HepG2 (cell line): Measurements from ENCODE around the gene TMCO4. TPM values are rescaled to one million over a fixed set of nuclear protein-coding genes. Genes with fewer than 3 reads are reported as not detected.

ENCODE experiments used
- ARID2 ChIP-seq: sonication (generic); formaldehyde crosslinking; IDR thresholded peaks from 2 replicates; pipeline ENCODE4 v1.8.1; 2022; ENCODE audit warnings: mild to moderate bottlenecking, missing genetic modification reagents, borderline replicate concordance
- DNMT3B ChIP-seq: conservative IDR thresholded peaks from 2 replicates; pipeline ENCODE4 v1.6.1; 2016; ENCODE audit warnings: missing biosample characterization, control low read depth
- ELF1 ChIP-seq: sonication (generic); formaldehyde crosslinking; IDR thresholded peaks from 2 replicates; pipeline ENCODE4 v1.4.0; 2020; ENCODE audit warnings: missing genetic modification reagents
- FOSL2 ChIP-seq: sonication (generic); formaldehyde crosslinking; IDR thresholded peaks from 2 replicates; pipeline ENCODE4 v1.4.0; 2020; ENCODE audit warnings: missing genetic modification reagents
- SNRNP70 ChIP-seq: fragments of 200-400 bp; formaldehyde crosslinking; IDR thresholded peaks from 2 replicates; pipeline ENCODE4 v1.6.1; 2017; ENCODE audit warnings: mild to moderate bottlenecking, low read depth, low read length, moderate library complexity
- SP140L ChIP-seq: sonication (generic); formaldehyde crosslinking; IDR thresholded peaks from 2 replicates; pipeline ENCODE4 v1.4.0; 2020; ENCODE audit warnings: missing genetic modification reagents, borderline replicate concordance
- SPEN ChIP-seq: sonication (generic); formaldehyde crosslinking; IDR thresholded peaks from 2 replicates; pipeline ENCODE4 v1.5.1; 2020; ENCODE audit warnings: low read depth, mild to moderate bottlenecking, missing genetic modification reagents
- TEAD2 ChIP-seq: sonication (generic); formaldehyde crosslinking; IDR thresholded peaks from 2 replicates; pipeline ENCODE4 v1.9.0; 2021; ENCODE audit warnings: missing genetic modification reagents
- TGIF2 ChIP-seq: IDR thresholded peaks from 2 replicates; pipeline ENCODE4 v1.6.1; 2016; ENCODE audit warnings: control low read depth, missing compliant biosample characterization
- ZFP41 ChIP-seq: sonication (generic); formaldehyde crosslinking; IDR thresholded peaks from 2 replicates; pipeline ENCODE4 v1.4.0; 2020; ENCODE audit warnings: mild to moderate bottlenecking, missing genetic modification reagents, borderline replicate concordance
- ZNF326 ChIP-seq: sonication (generic); formaldehyde crosslinking; IDR thresholded peaks from 2 replicates; pipeline ENCODE4 v1.4.0; 2020; ENCODE audit warnings: missing genetic modification reagents, borderline replicate concordance
- ZNF605 ChIP-seq: sonication (generic); formaldehyde crosslinking; IDR thresholded peaks from 2 replicates; pipeline ENCODE4 v1.8.0; 2022; ENCODE audit warnings: mild to moderate bottlenecking, missing genetic modification reagents
- ZNF672 ChIP-seq: sonication (generic); formaldehyde crosslinking; IDR thresholded peaks from 2 replicates; pipeline ENCODE4 v1.8.1; 2022; ENCODE audit warnings: missing genetic modification reagents
- ZNF687 ChIP-seq: sonication (generic); formaldehyde crosslinking; IDR thresholded peaks from 2 replicates; pipeline ENCODE4 v1.5.1; 2020; ENCODE audit warnings: mild to moderate bottlenecking, missing genetic modification reagents, moderate library complexity
- ZNF768 ChIP-seq: sonication (generic); formaldehyde crosslinking; IDR thresholded peaks from 2 replicates; pipeline ENCODE4 v1.4.0; 2020; ENCODE audit warnings: missing genetic modification reagents
- polyA plus RNA-seq, 8 experiments: library from polyadenylated mRNA; depleted of rRNA in 3 of 8; stranded (reverse) in 7 of 8; unstranded in 1 of 8; fragments of >200 nt; fragmentation: Illumina TruSeq in 4 of 8; extraction: Trizol in 4 of 8; gene quantifications; 2 replicates each; pipeline versions ENCODE4 v1.2.1 to v1.2.3, GENCODE V29; 2011 to 2016; ENCODE audit warnings: low read depth in 4 of 8, missing spikeins in 1 of 8, mixed read lengths in 1 of 8; ENCODE audit not compliant: insufficient read depth in 1 of 8
- total RNA-seq, 5 experiments: library from RNA; depleted of rRNA; stranded (reverse); fragments of >200 nt; fragmentation: Illumina TruSeq; extraction: Trizol; gene quantifications; 2 replicates each; pipeline ENCODE4 v1.2.3, GENCODE V29; 2016; ENCODE audit warnings: low read depth in 1 of 5
- TF ChIP-seq, protein P1 (sequence below): sonication (generic); formaldehyde crosslinking; IDR thresholded peaks from 2 replicates; pipeline ENCODE4 v1.5.0; 2020; ENCODE audit warnings: missing genetic modification reagents
- TF ChIP-seq, protein P2 (sequence below): sonication (generic); formaldehyde crosslinking; IDR thresholded peaks from 2 replicates; pipeline ENCODE4 v1.5.0; 2020; ENCODE audit warnings: missing genetic modification reagents
- TF ChIP-seq, protein P3 (sequence below): sonication (generic); formaldehyde crosslinking; IDR thresholded peaks from 2 replicates; pipeline ENCODE4 v1.4.0; 2020; ENCODE audit warnings: missing genetic modification reagents

Gene TMCO4
- total and polyA plus RNA-seq, 2 of the 13 experiments (the other 11 are each of a cell fraction or from before 2014, with no cell fraction given), result 2.1 to 4.1 TPM

DNA sequence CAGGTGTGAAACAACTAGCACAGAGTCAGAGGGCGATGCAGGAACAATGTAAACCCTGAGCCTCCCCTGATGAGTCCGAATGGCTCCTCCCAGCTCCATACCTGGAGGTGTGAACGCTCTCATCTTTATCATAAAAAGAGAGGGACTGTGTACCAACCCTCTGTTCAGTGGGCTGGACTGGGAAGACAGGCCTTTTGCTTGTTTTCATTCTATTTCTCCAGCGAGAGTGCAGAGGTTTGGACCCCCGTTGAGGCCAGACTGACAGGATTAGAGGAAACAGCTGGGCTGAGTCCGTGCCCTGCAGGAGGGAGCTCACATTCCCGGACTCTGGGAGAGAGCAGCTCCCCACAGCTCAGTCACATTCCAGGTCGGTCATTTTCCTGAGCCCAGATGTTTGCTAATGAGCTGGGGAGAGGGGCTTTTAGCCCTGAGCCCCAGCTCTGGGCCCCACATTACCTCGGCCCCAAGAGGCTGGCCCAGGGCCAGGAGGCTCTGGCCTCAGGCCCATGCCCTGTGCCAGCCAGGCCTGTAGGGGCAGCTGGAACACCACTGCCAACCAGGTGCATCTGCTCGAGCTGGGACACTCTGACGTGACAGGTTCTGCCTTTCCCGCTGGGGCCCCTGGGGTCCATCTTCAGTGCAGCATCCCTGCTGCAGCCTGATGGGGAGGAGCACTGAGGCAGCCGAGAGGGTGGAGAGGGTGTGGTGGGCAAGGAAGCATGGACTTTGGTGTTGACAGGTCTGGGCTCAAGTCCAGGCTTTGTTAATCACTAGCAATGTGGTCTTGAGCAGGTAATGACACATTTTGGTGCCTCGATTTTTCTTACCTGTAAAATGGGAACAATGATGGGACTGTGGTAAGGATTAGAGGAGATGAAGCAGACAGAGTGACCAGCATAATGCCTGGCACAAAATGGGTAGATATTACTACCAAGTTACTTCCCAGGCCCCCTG is 159.1 kb downstream of the TMCO4 start (continued):
- TF ChIP-seq ZNF687 (CRISPR knock-in tag) (peak; percentile 73), SNRNP70 (no peak), ZNF605 (CRISPR knock-in tag) (0 out of 2 replicates have a peak, but pooled peaks have one; percentile 43), SP140L (CRISPR knock-in tag) (no peak), ZNF768 (peak; percentile 26; the same call in 1 of the 2 replicates), ZNF672 (CRISPR knock-in tag) (no peak), TEAD2 (no peak), TGIF2 (CRISPR knock-in tag) (0 out of 2 replicates have a peak, but pooled peaks have one; percentile 21), SPEN (CRISPR knock-in tag) (no peak), ARID2 (CRISPR knock-in tag) (no peak), DNMT3B (CRISPR knock-in tag) (no peak), FOSL2 (peak; percentile 36), ZNF326 (CRISPR knock-in tag) (no peak), ELF1 (CRISPR knock-in tag) (no peak), ZFP41 (CRISPR knock-in tag) (no peak)
- TF ChIP-seq, protein P1, sequence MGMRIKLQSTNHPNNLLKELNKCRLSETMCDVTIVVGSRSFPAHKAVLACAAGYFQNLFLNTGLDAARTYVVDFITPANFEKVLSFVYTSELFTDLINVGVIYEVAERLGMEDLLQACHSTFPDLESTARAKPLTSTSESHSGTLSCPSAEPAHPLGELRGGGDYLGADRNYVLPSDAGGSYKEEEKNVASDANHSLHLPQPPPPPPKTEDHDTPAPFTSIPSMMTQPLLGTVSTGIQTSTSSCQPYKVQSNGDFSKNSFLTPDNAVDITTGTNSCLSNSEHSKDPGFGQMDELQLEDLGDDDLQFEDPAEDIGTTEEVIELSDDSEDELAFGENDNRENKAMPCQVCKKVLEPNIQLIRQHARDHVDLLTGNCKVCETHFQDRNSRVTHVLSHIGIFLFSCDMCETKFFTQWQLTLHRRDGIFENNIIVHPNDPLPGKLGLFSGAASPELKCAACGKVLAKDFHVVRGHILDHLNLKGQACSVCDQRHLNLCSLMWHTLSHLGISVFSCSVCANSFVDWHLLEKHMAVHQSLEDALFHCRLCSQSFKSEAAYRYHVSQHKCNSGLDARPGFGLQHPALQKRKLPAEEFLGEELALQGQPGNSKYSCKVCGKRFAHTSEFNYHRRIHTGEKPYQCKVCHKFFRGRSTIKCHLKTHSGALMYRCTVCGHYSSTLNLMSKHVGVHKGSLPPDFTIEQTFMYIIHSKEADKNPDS (CRISPR knock-in tag), result no peak
- TF ChIP-seq, protein P2, sequence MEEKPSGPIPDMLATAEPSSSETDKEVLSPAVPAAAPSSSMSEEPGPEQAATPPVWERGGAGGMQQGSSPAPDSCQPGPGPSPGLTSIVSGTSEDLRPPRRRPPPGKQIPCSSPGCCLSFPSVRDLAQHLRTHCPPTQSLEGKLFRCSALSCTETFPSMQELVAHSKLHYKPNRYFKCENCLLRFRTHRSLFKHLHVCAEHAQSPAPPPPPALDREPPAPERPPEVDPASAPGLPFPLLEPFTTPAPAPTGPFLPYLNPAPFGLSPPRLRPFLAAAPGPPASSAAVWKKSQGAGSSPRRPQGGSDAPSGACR (CRISPR knock-in tag), result no peak
- TF ChIP-seq, protein P3, sequence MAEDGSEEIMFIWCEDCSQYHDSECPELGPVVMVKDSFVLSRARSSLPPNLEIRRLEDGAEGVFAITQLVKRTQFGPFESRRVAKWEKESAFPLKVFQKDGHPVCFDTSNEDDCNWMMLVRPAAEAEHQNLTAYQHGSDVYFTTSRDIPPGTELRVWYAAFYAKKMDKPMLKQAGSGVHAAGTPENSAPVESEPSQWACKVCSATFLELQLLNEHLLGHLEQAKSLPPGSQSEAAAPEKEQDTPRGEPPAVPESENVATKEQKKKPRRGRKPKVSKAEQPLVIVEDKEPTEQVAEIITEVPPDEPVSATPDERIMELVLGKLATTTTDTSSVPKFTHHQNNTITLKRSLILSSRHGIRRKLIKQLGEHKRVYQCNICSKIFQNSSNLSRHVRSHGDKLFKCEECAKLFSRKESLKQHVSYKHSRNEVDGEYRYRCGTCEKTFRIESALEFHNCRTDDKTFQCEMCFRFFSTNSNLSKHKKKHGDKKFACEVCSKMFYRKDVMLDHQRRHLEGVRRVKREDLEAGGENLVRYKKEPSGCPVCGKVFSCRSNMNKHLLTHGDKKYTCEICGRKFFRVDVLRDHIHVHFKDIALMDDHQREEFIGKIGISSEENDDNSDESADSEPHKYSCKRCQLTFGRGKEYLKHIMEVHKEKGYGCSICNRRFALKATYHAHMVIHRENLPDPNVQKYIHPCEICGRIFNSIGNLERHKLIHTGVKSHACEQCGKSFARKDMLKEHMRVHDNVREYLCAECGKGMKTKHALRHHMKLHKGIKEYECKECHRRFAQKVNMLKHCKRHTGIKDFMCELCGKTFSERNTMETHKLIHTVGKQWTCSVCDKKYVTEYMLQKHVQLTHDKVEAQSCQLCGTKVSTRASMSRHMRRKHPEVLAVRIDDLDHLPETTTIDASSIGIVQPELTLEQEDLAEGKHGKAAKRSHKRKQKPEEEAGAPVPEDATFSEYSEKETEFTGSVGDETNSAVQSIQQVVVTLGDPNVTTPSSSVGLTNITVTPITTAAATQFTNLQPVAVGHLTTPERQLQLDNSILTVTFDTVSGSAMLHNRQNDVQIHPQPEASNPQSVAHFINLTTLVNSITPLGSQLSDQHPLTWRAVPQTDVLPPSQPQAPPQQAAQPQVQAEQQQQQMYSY (CRISPR knock-in tag), result peak; percentile 59; the same call in 1 of the 2 replicates
